Endodermal cell (in vitro differentiated cells): ENCODE data around the gene IQSEC3. TPM values are rescaled to one million over a fixed set of nuclear protein-coding genes. Genes with fewer than 3 reads are reported as not detected.

Source experiments
- DNase-seq: peaks from one replicate; pipeline ENCODE4 v3.0.0-alpha.2; 2017
- H3K27ac ChIP-seq: 2 replicates; pipeline ENCODE4 v1.5.1; 2013; ENCODE audit warnings: mild to moderate bottlenecking, low read depth, low read length, moderate library complexity
- H3K27me3 ChIP-seq: 2 replicates; pipeline ENCODE4 v1.6.1; 2013; ENCODE audit warnings: mild to moderate bottlenecking, low read length, moderate library complexity; ENCODE audit not compliant: insufficient read depth, control insufficient read depth, poor library complexity, severe bottlenecking
- H3K36me3 ChIP-seq: 2 replicates; pipeline ENCODE4 v1.7.0; 2013; ENCODE audit warnings: mild to moderate bottlenecking, low read length, moderate library complexity; ENCODE audit not compliant: control insufficient read depth, insufficient read depth
- H3K4me1 ChIP-seq: one replicate; pipeline ENCODE4 v1.7.0; 2013; ENCODE audit warnings: low read length; ENCODE audit not compliant: control insufficient read depth, insufficient read depth
- H3K4me3 ChIP-seq: 2 replicates; pipeline ENCODE4 v1.5.1; 2013; ENCODE audit warnings: mild to moderate bottlenecking, low read length, moderate library complexity
- H3K9ac ChIP-seq: 2 replicates; pipeline ENCODE4 v1.6.1; 2013; ENCODE audit warnings: mild to moderate bottlenecking, low read length, moderate library complexity; ENCODE audit not compliant: poor library complexity, severe bottlenecking; ENCODE audit errors: extremely low read depth
- H3K9me3 ChIP-seq: 2 replicates; pipeline ENCODE4 v1.6.1; 2013; ENCODE audit warnings: mild to moderate bottlenecking, low read length, moderate library complexity; ENCODE audit not compliant: control insufficient read depth
- H3K27ac Mint-ChIP-seq: 2 replicates; pipeline ENCODE4 v1.8.0; 2020; ENCODE audit warnings: mixed read lengths
- H3K27me3 Mint-ChIP-seq: 2 replicates; pipeline ENCODE4 v1.8.0; 2021; ENCODE audit warnings: mild to moderate bottlenecking, mixed read lengths; ENCODE audit not compliant: insufficient read depth
- H3K36me3 Mint-ChIP-seq: 2 replicates; pipeline ENCODE4 v1.8.0; 2020; ENCODE audit warnings: low read depth, mixed read lengths
- H3K4me1 Mint-ChIP-seq: 2 replicates; pipeline ENCODE4 v1.8.0; 2020; ENCODE audit warnings: mixed read lengths
- H3K4me3 Mint-ChIP-seq: 2 replicates; pipeline ENCODE4 v1.8.0; 2020; ENCODE audit warnings: mild to moderate bottlenecking, moderate library complexity, mixed read lengths
- H3K9me3 Mint-ChIP-seq: 2 replicates; pipeline ENCODE4 v1.8.0; 2020; ENCODE audit warnings: mild to moderate bottlenecking, mixed read lengths
- CTCF ChIP-seq: fragments of 200-600 bp; sonication (generic); conservative IDR thresholded peaks from 2 replicates; pipeline ENCODE4 v1.5.0; 2021; ENCODE audit warnings: antibody characterized with exemption, mild to moderate bottlenecking
- WGBS, 2 experiments: methylation state at CpG; one replicate each; pipeline versions ENCODE4 v1.1.5 to v1.1.7; 2013; ENCODE audit warnings: missing lambda C conversion rate in 2 of 2, mixed read lengths in 1 of 2; ENCODE audit not compliant: insufficient coverage in 1 of 2, insufficient read length in 1 of 2; 5-methylcytosine and 5-hydroxymethylcytosine counted together
- total RNA-seq, 2 donors: library from RNA; stranded (reverse); fragmentation: NEBNext Ultra II Directional in 1 of 2; extraction: Animal tissue kit (Norgen Biotek cat#: 25700) in 1 of 2; gene quantifications; 2 replicates in 1 of 2; 3 replicates in 1 of 2; pipeline ENCODE4 v1.2.1, GENCODE V29; 2021

Gene IQSEC3
- total RNA-seq, 2 donors from 2014 or later = 1.5 to 2.7 TPM

GRCh38 chr12:211639-212414, 145.3 kb downstream of the IQSEC3 start:
- peak overlapping the region; percentile 6 for H3K9ac ChIP-seq
- TF ChIP-seq CTCF = no peak
- WGBS, 2 experiments = 68 to 78% methylated on average over 16 of the region's 16 CpGs
- no peaks in the 10 kb centered on the region for H3K9me3 ChIP-seq
- Mint-ChIP-seq H3K9me3 (no peaks in the 10 kb centered on the region), H3K36me3 (no peaks in the 10 kb centered on the region), H3K4me3 (no peak overlapping the region), H3K4me1 (peaks cover 42% of the 10 kb centered on the region), H3K27ac (no peak overlapping the region), H3K27me3 (peaks cover 93% of the 10 kb centered on the region)
- H3K27ac ChIP-seq = no peak overlapping the region
- H3K27me3 ChIP-seq = peaks cover 58% of the 10 kb centered on the region
- H3K4me1 ChIP-seq = peaks cover 21% of the 10 kb centered on the region
- DNase-seq = no peak
- H3K36me3 ChIP-seq = no peaks in the 10 kb centered on the region
- H3K4me3 ChIP-seq = no peak overlapping the region

GRCh38 chr12:212415-212714, 145.8 kb downstream of the IQSEC3 start:
- Mint-ChIP-seq H3K27me3 (peaks cover 94% of the 10 kb centered on the region), H3K36me3 (no peaks in the 10 kb centered on the region), H3K4me1 (peaks cover 42% of the 10 kb centered on the region), H3K4me3 (no peak overlapping the region), H3K27ac (no peak overlapping the region), H3K9me3 (no peaks in the 10 kb centered on the region)
- Histone ChIP-seq H3K36me3 (no peaks in the 10 kb centered on the region), H3K9ac (peak overlapping the region; percentile 6), H3K4me1 (peaks cover 21% of the 10 kb centered on the region), H3K27ac (no peak overlapping the region), H3K4me3 (no peak overlapping the region), H3K27me3 (peaks cover 55% of the 10 kb centered on the region), H3K9me3 (no peaks in the 10 kb centered on the region)
- 76 to 83% methylated on average over 8 of the region's 8 CpGs for WGBS, 2 experiments
- no peak for TF ChIP-seq CTCF
- no peak for DNase-seq

- Mint-ChIP-seq H3K4me3 (no peak overlapping the region), H3K9me3 (no peaks in the 10 kb centered on the region)
Observed at GRCh38 chr12:212715-213526, 146.4 kb downstream of the IQSEC3 start.

More at GRCh38 chr12:212715-213526, 146.4 kb downstream of the IQSEC3 start:
- Histone ChIP-seq H3K4me3 (no peak overlapping the region), H3K36me3 (no peaks in the 10 kb centered on the region), H3K9ac (peak overlapping the region; percentile 6), H3K4me1 (peaks cover 21% of the 10 kb centered on the region), H3K9me3 (no peaks in the 10 kb centered on the region), H3K27ac (no peak overlapping the region), H3K27me3 (peaks cover 55% of the 10 kb centered on the region)
- Mint-ChIP-seq H3K4me1 (peaks cover 42% of the 10 kb centered on the region), H3K27me3 (peaks cover 91% of the 10 kb centered on the region), H3K36me3 (no peaks in the 10 kb centered on the region), H3K27ac (no peak overlapping the region)
- TF ChIP-seq CTCF = no peak
- no peak for DNase-seq
- 72 to 90% methylated on average over 10 to 22 of the region's 22 CpGs for WGBS, 2 experiments
